ENCODE data around the gene RHBDF1.
"Not testable (repeated sequence)": the region's sequence is repeated elsewhere in the genome, so short reads cannot be mapped to it uniquely, and the experiment has no call there.

RHBDF1 gene

GRCh38 chr16:33877-34647 lies 38.4 kb downstream of the RHBDF1 start:
- no peak for DNase-seq

- DNase-seq: not testable (repeated sequence)
Measured at GRCh38 chr16:33154-33876, 39.1 kb downstream of the RHBDF1 start.

- not testable (repeated sequence) for DNase-seq
Measured at GRCh38 chr16:30627-31026, 41.8 kb downstream of the RHBDF1 start.

GRCh38 chr16:25926-26348 lies 46.5 kb downstream of the RHBDF1 start:
- DNase-seq: not testable (repeated sequence)

GRCh38 chr16:24151-24550 lies 48.3 kb downstream of the RHBDF1 start:
- not testable (repeated sequence) for DNase-seq

- DNase-seq: not testable (repeated sequence)
Measured at GRCh38 chr16:20886-21285, 51.5 kb downstream of the RHBDF1 start.

- not testable (repeated sequence) for DNase-seq
Measured at GRCh38 chr16:17062-17765, 55.2 kb downstream of the RHBDF1 start.

- peak; percentile 27 for DNase-seq
Measured at GRCh38 chr16:10772-11171, 61.7 kb downstream of the RHBDF1 start.

- DNase-seq: no peak
Measured at GRCh38 chr16:9903-10665, 62.3 kb downstream of the RHBDF1 start.

Measured in SHP77 treated with DMSO at 0.1 percent for 48 hours (cell line).